GM18907 (cell line): Measurements from ENCODE around the gene TPRKB.
"Not testable (repeated sequence)": the region's sequence is repeated elsewhere in the genome, so short reads cannot be mapped to it uniquely, and the experiment has no call there.

Experiments used
- ATAC-seq: cut with Tn5 transposase; IDR thresholded peaks from one replicate; pipeline ENCODE4 v1.9.1; 2021; ENCODE audit warnings: mild to moderate bottlenecking, moderate library complexity; ENCODE audit not compliant: unreplicated experiment

Gene TPRKB

DNA sequence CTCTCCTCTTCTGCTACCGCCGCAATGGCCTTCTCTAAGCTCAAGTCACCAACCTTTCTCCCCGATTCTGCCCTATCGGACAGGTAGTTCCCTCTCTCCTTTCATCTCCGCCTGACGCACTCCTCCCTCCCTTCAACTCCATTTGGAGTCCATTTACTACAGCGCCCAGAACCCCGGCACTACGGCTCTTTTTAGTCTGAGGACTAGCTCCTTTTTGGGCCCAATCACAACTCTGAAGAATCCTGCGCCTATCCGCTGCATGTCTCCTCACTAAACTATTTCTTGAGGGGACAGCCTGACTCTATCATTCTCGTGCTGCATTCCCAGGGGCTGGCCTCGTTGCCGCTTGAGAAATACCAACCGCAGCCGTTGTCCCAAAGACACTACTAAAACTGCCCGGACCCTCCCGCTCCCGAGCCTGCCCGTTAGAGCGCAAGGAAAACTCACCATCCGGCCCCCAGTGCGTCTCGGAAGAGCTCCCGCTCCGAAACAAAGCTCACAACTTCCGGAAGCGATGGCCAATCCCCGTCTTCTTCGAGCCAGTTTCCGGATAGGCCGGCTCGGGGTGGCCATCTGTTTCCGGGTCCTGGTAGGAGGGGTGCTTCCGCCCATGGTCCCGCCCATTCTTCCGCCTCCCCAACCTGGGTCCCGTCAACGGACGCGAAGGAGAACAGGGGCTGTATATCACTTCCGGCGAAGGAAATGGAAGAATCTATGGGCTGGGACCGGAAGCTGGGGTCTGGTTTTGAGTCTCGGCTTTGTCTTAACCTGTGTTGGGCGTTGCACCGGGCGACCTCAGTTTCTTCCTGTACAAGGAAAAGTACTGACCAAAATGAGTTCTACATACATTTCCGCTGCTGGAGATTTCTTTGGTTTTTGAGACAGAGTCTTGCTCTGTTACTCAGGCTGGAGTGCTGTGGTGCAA is at the start of gene TPRKB:
TSS of gene TPRKB (minus strand) at position 491 of the 925 bp plus-strand sequence. CDS start 2,776 bp downstream, outside the sequence.
- ATAC-seq: peak; percentile 93

DNA sequence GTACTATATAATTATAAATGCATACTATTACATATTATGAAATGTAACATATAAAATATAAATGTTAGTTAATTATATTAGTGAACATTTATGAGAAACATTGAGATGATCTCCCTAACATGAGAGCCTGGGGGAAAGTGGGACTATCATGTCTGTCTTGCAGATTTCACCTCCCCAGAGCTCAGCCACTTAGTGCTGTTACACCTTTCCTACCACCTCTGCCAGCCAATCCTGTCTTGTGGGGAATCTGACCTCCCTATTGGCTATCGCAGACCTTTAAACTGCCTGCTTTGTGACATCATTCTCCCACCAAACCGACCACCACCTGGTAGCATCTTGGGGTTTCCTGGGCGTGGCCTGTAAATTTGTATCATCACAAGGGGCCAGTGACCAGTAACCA is 46.7 kb upstream of the TPRKB start, which contains the start of gene C2orf78:
TSS of gene C2orf78 (plus strand) at position 301 of the 400 bp plus-strand sequence. CDS start 127 bp downstream, outside the sequence.
- ATAC-seq: not testable (repeated sequence)

DNA sequence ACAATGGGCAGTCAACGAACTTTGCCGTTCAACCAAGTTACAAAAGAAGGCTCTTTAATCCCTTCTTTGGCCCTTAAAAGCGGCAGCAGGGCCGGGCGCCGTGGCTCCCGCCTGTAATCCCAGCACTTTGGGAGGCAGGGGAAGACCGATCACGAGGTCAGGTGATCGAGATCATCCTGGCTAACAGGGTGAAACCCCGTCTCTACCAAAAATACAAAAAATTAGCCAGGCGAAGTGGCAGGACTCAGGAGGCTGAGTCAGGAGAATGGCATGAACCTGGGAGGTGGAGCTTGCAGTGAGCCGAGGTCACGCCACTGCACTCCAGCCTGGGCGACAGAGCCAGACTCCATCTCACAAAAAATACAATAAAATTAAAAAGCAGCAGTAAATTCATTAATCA is 46.3 kb upstream of the TPRKB start:
- ATAC-seq: not testable (repeated sequence)

DNA sequence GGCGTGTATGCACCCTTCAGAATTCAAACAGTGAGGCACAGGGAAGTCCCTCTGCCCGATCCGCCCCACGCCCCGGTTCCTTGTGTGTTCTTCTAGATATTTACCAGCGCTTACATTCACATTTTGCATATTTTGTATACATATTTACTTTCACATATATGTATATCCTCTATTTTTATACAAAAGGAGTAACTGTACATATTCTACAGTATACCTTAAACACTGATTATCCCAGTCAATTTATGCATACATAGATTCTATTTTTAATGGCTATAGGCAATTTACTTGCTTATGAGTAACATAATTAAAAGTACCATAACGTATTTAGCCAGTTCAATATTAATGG is 43.1 kb upstream of the TPRKB start:
- no peak for ATAC-seq

DNA sequence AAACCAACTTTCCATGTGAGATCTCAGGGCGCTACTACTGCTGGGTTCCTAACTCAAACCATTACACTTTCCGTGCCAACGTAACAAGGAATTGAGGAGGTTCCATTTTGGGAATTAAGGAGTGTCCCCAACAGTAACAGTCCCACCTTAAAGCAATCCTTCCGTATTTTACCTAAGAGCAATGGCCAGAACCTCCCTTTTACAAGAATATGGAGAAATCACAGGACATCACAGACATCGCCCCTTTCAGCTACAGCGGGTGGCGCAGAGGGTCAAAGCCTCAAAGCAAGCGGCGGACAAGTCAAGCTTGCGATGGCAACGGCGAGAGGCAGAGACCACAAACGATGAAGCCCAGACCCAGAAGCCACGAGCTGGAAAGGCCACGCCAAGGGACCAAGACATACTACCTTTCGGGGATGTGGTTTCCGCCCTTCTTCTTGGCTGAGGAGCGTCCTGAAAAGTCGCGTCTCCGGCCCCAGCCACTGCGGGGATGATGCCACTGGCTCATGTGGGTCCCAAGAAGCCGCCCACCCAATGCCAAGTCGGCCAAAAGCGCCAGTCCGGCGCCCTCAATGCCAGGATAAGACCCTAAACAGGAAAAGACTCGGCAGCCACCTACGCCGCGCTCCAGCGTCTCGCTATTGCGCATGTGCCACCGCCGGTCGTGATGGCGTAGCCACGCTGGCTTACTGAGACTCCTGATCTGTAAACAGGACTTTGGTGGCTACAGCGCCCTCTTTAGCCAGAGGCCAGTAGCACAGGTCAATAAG is 42.5 kb upstream of the TPRKB start, which contains the start of gene DUSP11:
TSS of gene DUSP11 (minus strand) at position 637 of the 770 bp plus-strand sequence. CDS start at position 508, 129 bp downstream.
- peak; percentile 99 for ATAC-seq

DNA sequence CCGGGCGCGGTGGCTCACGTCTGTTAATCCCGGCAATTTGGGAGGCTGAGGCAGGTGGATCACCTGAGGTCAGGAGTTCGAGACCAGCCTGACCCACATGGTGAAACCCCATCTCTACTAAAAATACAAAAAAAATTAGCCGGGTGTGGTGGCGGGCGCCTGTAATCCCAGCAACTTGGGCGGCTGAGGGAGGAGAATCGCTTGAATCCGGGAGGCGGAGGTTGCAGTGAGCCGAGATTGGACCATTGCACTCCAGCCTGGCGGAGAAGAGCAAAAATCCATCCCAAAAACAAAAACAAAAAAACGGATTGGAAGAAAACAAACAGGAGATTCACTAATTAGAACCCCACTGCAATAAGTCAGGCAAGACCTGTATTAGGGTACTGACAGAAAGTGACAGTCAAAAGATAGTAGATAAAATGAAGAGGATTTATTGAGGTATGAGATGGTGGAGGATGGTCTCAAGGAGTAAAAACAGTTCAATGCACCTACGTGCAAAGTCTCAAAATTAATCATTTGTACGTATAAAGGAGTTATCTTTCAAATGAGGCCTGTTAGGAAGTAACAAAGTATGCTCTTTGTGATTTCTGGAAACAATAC is 41.8 kb upstream of the TPRKB start:
- ATAC-seq: not testable (repeated sequence)

DNA sequence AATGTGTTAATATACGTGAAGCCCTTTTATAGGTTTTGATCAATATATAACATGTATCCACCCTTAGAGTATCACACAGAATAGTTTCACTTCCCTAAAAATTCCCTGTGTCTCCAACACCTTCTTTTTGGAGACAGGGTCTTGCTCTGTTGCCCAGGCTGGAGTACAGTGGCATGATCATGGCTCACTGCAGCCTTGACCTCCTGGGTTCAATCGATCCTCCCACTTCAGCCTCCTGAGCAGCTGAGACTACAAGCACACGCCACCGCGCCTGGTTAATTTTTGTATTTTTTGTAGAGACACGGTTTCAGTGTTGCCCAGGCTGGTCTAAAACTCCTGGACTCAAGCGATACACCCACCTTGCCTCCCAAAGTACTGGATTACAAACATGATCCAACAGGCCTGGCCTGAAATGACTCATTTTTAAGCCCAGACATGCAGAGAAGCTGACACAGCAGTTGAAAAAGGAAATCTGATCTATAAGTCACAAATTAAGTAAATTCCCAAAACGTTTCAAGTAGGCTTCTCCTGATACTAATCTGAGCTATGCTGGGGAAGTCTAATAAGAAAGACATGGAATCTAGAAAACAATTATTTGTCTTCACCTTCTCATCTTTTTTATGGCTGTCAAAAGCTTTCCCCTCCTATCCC is 39.8 kb upstream of the TPRKB start:
- ATAC-seq: no peak

DNA sequence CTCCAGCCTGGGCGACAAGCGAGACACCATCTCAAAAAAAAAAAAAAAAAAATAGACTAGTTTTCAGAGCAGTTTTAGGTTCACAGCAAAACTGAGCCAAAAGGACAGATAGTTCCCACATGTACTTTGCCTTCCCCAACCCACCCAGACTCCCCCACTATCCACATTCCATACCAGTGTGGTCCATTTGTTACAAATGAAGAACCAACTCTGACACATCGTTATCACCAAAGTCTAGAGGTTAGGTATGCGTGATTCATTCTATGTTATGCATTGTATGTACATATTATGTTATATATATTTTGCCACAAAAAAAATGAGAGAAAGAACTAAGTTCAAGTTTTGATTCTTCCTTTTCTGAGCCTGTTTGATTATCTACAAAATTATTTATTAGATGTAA is 39.2 kb upstream of the TPRKB start:
- ATAC-seq: no peak

DNA sequence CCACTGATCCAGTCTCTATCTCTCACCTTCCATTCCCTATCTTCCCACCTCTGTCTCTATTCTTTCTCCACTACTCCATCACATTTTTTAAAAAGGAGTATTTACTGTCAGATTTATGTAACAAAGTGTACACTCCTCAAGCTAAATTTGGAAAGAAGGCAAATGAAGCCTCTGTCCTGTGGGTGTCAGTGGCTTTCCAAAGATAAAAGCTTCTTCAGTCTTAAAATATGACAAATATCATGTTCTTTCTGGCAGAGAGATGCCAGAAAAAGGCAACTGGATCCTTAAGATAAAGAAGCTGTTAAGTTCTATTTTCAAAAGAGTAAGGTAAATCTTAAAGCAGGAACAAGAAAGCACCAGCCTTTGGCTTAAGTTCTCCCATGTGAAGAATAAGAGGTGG is 35.7 kb upstream of the TPRKB start:
- ATAC-seq: no peak

DNA sequence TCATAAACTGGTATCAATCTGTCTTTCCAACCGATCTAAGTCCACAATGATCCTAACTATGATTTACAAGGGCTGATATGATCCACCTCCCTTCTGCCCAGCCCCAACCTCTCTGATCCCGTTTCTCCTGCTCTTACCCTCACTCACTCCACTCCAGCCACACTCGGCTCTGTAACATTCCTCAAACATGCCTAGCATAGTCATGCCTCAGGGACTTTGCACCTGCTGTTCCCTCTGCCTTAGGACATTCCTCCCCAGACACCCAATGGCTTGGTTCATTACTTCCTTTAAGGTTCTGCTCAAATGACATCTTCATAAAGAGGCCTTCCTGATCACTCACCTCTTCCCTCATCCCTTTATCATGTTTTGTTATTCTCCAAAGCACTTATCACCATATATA is 33.6 kb upstream of the TPRKB start:
- no peak for ATAC-seq

DNA sequence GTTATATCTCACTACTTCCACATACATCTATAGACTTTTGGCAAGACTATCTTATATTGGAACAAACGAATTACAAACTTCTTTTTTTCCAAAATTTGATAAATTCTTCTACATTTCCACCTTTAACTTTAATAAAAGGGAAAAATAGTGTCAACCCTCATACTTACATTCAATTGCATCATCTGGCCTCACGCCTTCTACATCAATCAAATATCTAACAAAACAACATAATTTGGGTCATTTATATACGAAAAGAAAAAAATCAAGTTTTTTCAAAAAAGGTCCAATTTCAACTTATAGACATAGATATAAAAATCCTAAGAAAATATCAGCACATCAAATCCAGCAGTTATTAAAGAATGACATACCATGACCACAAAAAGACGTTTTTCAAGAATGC is 29.8 kb upstream of the TPRKB start:
- no peak for ATAC-seq

DNA sequence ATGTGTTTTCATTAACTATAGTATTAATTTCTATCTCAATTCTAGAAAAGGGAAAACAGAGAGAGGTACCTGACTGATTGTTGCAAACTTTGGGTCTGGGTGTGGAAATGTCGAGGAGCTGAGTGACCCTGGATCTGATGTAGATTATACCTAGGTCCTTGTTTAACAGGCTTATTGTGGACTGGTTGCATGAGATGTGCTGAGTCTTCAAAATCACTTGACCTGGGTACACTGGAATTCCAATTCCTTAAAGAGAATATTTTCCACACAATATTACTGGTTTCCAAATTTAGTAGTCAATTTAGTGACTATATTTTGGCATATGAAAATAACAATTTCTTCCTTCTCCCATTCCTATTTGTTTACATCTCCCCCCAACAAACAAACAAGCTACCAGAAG is 29.2 kb upstream of the TPRKB start:
- ATAC-seq: no peak

DNA sequence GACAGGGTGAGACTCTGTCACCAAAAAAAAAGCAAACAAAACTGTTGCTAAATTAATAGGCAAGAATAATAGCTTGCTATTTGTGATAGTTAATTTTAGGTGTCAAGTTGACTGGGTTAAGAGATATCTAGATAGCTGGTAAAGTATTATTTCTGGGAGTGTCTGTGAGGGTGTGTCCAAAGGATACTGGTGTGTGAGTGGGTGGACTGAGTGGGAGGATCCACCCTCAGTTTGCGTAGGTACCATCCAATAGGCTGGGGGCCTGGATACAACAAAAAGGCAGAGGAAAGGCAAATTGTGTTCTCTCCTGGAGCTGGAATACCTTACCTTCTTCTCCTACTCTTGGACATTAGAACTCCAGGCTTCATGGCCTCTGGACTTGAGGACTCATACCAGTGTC is 27.8 kb upstream of the TPRKB start:
- no peak for ATAC-seq

DNA sequence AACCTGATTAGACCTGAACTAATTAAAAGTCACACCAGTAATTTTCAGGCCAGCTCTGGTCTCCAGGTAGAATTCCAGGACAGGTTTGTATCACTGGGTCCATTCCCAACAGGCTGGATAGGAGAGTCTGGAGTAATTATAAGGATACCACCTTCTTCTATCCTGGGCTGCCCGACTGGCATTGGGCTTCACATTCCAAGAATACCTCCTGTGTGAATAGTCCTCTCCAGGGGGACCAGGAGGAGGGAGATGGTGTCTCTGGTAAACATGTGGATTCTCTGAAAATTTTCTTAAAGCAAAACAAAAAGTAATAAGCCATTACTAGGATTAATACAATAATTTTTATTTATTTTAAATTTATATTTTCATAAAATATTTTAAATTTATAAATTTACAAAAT is 25.4 kb upstream of the TPRKB start:
- ATAC-seq: no peak

DNA sequence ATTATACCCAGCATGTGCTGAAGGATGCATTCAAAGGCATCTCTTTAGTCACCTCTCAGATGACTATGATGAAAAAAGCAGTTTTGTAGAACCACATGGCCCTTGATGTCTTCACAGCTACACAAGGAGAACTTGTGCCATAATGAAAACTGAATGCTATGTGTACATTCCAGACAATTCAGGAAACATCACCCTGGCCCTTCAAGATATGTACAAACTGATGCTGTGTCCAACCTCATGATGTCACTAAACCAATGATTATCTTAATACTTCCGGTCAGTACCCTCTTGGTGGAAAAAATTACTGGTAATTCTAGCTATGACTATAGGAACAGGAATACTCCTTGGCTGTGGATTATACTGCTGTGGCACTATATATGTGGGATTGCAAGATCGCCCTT is 22.8 kb upstream of the TPRKB start:
- no peak for ATAC-seq

DNA sequence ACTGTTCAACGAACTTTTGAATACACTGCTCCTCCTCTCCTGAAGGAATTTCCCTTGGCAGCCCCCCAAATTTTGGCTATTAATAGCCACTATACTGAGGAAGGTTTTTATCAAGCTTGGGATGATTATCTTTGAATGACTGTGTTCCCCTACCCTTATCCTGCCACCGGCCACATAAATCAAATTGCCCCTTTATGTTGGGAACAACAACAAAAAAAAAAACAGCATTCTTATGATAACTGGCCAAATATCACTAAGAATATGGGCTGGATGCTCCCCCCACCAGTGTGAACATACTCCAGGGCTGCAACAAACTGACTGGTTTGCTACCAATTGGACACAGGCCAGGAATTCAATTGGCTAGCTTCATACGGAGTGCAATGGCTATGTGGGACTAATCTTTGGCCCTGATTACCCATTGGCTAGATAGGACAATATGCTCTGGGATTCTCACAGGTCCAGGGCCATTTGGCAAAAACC is 22.2 kb upstream of the TPRKB start:
- ATAC-seq: no peak

DNA sequence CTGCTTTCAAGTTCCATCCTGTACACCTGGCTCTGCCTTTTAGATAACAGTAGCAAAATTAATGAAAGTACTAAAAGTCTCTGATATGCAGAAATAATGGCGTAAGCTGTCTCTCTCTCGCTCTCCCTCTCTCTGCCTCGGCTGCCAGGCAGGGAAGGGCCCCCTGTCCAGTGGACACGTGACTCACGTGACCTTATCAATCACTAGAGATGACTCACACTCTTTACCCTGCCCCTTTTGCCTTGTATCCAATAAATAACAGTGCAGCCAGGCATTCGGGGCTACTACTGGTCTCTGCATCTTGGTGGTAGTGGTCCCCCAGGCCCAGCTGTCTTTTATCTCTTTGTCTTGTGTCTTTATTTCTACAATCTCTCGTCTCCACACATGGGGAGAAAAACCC is 17.2 kb upstream of the TPRKB start:
- ATAC-seq: not testable (repeated sequence)

DNA sequence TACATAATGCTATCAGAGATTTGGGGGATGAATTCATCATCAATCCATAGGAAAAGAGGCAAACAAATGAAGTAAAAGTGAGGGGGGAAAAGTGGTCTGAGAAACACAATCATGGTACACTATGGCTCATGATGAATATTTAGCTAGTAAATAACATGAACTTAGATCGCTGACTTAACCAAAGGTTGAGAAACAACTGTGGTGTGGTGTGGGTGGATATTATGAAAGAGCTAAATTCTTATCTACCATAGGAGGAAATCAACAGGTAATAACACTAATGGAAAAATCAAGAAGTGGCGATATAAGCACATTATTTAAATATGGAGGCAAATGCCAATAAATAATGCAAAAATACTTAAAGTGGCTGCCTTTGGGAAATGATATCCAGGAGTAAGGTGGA is 12.2 kb upstream of the TPRKB start:
- ATAC-seq: no peak

DNA sequence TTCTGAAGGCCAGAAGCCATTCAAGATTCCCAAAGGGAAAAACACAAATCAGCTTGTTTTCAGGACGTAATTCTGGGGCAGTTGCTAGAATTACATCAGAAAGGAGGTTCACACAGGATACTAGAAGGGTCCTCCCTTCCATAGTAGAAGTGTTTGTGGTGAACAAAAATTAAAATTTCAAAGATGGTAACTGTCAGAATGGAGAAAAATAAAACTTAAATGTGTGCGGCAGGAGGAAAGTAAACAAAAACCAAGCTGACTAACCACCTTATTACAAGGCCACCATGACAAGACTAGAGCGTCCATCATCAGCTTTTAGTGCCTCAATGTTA is 9.7 kb upstream of the TPRKB start:
- no peak for ATAC-seq

DNA sequence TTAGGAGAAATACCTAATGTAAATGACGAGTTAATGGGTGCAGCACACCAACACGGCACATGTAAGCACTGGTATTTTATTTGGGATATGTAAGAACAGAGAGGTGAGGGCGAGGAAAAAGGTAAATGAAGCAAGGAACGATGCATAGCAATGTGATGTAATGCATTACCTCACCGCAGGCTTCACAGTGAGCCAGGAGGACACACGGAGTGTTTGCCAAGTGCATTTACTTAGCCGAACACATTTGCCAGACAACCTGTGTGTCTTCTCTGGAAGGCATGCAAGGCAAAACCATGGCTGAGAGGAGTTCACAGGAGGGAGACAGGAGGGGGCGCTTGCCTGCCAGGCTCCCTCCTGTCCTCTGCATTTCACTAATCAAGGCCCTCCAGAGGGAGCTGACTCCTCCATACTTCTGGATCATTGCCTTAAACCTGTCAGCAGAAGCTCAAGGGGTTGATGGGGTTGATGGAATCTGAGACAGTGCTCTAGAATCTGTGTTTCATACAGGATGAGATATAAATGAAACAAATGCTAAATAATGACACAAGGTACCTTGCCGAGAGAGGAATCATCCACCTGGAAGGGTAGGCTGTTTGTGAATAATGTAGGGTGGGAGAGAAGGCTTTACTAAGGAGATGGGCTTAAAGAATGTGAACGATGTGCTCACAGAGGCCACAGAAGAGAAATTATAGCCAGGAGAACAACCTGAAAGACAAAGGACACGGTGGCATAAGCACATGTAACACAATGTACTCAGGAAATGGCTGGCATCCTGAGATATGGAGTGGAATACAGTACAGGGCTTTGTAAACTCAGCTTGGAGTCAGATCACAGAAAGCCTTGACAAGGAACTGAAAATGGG is 9.1 kb upstream of the TPRKB start:
- no peak for ATAC-seq
